Measurements from ENCODE around the gene INPP5D. TPM values are rescaled to one million over a fixed set of nuclear protein-coding genes. Genes with fewer than 3 reads are reported as not detected.

The INPP5D gene
- total RNA-seq, 1 experiment from 2014 or later, result 12.7 TPM

DNA sequence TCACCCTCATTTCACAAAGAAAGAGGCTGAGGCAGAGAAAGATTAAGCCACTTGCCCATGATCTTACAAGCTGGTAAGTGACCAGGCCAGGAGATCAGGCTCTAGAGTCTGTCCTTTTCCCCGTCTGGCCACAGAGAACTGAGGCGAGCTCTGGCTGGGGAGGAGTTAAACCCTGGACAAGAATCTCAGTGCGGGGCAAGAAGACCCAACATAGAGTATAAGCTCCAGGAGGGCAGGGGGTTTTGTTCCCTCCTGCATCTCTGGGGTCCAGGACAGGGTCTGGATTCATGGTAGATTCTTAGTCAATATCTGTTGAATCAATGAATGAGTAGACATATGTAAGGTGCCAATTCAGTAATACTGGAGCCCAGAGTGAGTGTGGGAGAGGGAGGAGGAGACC is 12.9 kb upstream of the INPP5D start:
- H3K27me3 Mint-ChIP-seq (ENCODE audit: low read depth), result peaks cover 26% of the 10 kb centered on the region
- H3K18ac ChIP-seq (ENCODE audit: insufficient read length, low read depth, low read length), result no peak overlapping the region
- no peak overlapping the region for H2BK5ac ChIP-seq (ENCODE audit: insufficient read length, low read length)
- no peak overlapping the region for H4K91ac ChIP-seq (ENCODE audit: insufficient read length, low read depth, low read length)
- no peak overlapping the region for H2AK5ac ChIP-seq (ENCODE audit: insufficient read length, low read length)
- no peak overlapping the region for H2BK12ac ChIP-seq (ENCODE audit: insufficient read length, low read depth, low read length)
- H2AFZ ChIP-seq (ENCODE audit: low read length), result no peak overlapping the region
- no peaks in the 10 kb centered on the region for H3K9me3 Mint-ChIP-seq
- H3K79me1 ChIP-seq (ENCODE audit: insufficient read depth, low read depth, low read length, poor library complexity, severe bottlenecking), result no peaks in the 10 kb centered on the region
- no peak overlapping the region for H2BK15ac ChIP-seq (ENCODE audit: low read depth, low read length)
- no peak overlapping the region for H3K14ac ChIP-seq (ENCODE audit: insufficient read depth, low read length)
- TF ChIP-seq, protein P1, sequence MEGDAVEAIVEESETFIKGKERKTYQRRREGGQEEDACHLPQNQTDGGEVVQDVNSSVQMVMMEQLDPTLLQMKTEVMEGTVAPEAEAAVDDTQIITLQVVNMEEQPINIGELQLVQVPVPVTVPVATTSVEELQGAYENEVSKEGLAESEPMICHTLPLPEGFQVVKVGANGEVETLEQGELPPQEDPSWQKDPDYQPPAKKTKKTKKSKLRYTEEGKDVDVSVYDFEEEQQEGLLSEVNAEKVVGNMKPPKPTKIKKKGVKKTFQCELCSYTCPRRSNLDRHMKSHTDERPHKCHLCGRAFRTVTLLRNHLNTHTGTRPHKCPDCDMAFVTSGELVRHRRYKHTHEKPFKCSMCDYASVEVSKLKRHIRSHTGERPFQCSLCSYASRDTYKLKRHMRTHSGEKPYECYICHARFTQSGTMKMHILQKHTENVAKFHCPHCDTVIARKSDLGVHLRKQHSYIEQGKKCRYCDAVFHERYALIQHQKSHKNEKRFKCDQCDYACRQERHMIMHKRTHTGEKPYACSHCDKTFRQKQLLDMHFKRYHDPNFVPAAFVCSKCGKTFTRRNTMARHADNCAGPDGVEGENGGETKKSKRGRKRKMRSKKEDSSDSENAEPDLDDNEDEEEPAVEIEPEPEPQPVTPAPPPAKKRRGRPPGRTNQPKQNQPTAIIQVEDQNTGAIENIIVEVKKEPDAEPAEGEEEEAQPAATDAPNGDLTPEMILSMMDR (conservative IDR thresholded peaks at IDR 0.05), result no peak
- H3K56ac ChIP-seq (ENCODE audit: insufficient read length, low read depth, low read length), result no peak overlapping the region
- no CpG with 5 or more reads among the region's 3 CpGs for WGBS (ENCODE audit: extremely low coverage, insufficient read length, low lambda C conversion rate)
- H3K4me1 Mint-ChIP-seq, result peaks cover 43 to 45% of the 10 kb centered on the region in 2 experiments
- H3K27ac ChIP-seq (ENCODE audit: insufficient read length, low read depth, low read length), result no peak overlapping the region
- H3K4me3 Mint-ChIP-seq, result no peak overlapping the region
- no peak overlapping the region for H3K4ac ChIP-seq (ENCODE audit: low read depth, low read length)
- H2BK20ac ChIP-seq (ENCODE audit: low read depth, low read length, poor library complexity, severe bottlenecking), result no peak overlapping the region
- H3K4me1 ChIP-seq (ENCODE audit: insufficient read depth, low read length), result peaks cover 11% of the 10 kb centered on the region; the same call in 1 of the 2 replicates
- no peaks in the 10 kb centered on the region for H3K9me3 ChIP-seq (ENCODE audit: control insufficient read depth, low read depth, low read length)
- H3T11ph ChIP-seq (ENCODE audit: low read length), result no peak overlapping the region
- H2BK120ac ChIP-seq (ENCODE audit: low read depth, low read length, poor library complexity, severe bottlenecking), result no peak overlapping the region
- H4K20me1 ChIP-seq (ENCODE audit: control insufficient read depth, insufficient read depth, insufficient read length), result no peaks in the 10 kb centered on the region
- 0 out of 2 replicates have a peak, but pooled peaks cover 1% of the 10 kb centered on the region for H3K79me2 ChIP-seq (ENCODE audit: insufficient read depth, low read length)
- no peak overlapping the region for H4K8ac ChIP-seq (replicated peaks; ENCODE audit: insufficient read length, low read depth, low read length)
- no peak overlapping the region for H3K4me2 ChIP-seq (ENCODE audit: insufficient read depth, insufficient read length, low read length)
- H3K9ac ChIP-seq (ENCODE audit: extremely low read depth, insufficient read length, low read length), result no peak overlapping the region
- H3K27ac Mint-ChIP-seq, result no peak overlapping the region
- H3K23ac ChIP-seq (ENCODE audit: insufficient read length, low read depth, low read length), result no peak overlapping the region
- no peaks in the 10 kb centered on the region; the same call in 1 of the 2 replicates for H3K27me3 ChIP-seq (ENCODE audit: insufficient read depth, low read length)
- H3K36me3 Mint-ChIP-seq (ENCODE audit: insufficient read depth in 1 of 3, low read depth in 3 of 3), result no peaks in the 10 kb centered on the region; a peak in 1 of 7 replicates
- H3K23me2 ChIP-seq (ENCODE audit: insufficient read length, low read depth, low read length, poor library complexity, severe bottlenecking), result peaks cover 4% of the 10 kb centered on the region
- H4K5ac ChIP-seq (ENCODE audit: insufficient read length, low read depth, low read length), result no peak overlapping the region
- no peak for DNase-seq
